ENCODE data around the gene FNDC10.
A peak's percentile ranks its signal among the peaks of the same experiment; 100 is the strongest.

Gene FNDC10

DNA sequence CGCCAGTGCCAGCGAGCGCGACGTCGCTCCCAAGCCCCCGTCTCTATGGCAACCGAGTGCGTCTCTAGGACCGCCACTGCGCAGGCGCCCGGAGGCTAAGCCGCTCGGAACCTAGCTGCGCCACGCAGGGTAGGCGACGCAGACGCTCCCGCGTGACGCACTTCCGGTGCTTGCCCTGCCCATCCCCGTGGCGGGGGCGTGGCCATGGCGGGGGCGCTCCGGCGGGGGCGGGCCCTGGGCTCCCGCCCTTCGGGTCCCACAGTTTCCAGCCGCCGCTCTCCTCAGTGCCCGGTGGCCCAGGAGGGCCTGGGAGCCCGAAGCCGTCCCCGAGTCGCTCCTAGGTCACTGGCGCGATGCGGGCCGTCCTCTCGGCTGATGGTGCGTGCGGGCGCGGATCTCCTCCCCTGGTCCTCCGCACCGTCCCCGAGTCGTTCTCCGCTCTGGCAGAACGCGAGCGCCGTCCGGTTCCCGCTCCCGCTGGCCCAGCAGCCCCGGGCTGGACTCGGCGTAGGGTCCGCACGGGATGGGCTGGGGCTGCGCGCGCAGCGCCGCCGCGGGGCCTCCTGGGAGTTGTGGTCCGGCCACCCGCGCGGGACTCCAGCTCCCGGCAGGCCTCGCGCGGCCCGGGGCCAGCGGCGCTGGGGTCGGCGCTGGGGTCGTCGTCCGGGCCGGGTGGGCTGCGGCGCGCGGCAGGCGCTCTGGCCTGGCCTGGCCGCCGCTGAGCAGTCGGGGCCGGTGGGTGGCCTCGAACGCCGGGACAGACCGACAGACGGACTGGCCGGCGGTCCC, 15.5 kb upstream of the FNDC10 start, which contains the start of gene MIB2:
TSS of gene MIB2 (plus strand) at position 245 of the 789 bp plus-strand sequence. CDS start 7,953 bp downstream, outside the sequence.
- DNase-seq, result peak; percentile 98

DNA sequence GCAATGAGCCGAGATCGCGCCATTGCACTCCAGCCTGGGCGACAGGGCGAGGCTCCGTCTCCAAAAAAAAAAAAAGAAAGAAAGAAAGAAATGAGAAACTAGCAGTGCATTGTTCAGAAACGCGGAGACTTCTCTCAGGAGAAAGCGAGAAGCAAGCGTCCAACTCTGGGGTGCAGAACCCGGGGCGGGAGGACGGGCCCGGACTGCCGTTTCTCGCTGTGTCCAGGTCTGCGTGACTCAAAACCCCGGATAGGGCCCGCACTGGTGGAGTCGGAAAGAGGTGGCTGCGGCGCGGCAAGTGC, 15.0 kb upstream of the FNDC10 start:
- DNase-seq, result no peak

DNA sequence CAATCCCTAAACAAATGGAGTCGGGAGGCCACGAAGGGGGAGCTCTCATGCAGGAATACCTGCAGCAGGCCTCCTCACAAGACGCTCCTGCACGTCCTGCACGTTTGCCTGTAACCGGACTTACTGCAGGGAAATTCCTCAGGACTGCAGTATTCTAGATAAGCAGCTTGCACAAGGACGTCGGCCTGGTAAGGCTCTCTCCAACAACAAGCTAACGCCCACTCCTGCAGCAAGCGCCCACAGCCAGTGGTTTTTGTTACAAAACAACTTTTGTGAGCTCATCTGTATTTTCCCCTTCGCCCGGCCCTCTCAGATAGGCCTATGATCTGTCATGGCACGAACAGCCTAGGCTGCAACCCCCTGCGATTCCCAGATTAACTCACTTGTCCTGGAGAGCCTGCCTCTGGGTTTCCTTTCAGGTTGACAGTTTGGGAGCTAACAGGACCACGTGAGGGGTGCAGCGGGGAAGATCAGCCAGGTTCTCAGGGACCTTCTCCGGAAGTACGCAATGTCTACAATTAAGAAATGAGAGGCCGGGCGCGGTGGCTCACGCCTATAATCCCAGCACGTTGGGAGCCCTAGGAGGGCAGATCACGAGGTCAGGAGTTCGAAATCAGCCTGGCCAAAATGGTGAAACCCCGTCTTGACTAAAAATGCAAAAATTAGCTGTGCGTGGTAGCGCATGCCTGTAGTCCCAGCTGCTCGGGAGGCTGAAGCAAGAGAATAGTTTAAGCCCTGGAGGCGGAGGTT, 14.4 kb upstream of the FNDC10 start:
- DNase-seq, result peak; percentile 71

DNA sequence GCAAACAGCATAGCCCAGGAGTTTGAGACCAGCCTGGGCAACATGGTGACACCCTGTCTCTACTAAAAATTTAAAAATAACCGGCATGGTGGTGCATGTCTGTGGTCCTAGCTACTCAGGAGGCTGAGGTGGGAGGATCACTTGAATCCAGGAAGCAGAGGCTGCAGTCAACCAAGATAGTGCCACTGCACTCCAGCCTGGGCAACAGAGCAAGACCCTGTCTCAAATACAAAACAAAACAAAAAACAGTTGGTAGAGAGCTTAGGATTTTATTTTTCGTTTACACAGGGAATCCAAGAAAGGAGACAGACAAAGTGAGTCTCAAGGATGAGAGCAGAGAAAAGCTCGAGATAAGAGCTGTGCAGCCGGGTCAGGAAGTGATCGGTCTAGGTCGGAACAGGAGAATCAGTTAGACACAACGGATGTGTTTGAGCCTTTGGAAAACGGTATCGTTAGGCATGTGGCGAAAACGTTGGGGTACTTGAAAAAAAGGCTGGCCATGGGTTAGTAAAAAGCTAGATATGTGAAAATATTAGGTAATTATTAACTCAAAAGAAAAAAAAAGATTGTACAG, 13.7 kb upstream of the FNDC10 start:
- DNase-seq, result no peak

DNA sequence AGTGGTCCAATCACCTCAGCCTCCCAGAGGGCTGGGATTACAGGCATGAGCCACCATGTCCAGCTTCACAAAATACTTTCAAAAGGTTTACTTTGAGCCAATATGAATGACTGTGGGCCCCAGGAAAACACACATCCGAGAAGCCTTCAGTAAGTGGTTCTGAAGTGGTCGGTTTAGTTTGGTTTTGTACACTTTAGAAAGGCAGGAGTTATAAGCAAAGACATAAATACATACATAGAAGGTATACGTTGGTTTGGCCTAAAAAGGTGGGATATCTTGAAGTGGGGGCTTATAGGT, 12.1 kb upstream of the FNDC10 start:
- DNase-seq, result no peak

DNA sequence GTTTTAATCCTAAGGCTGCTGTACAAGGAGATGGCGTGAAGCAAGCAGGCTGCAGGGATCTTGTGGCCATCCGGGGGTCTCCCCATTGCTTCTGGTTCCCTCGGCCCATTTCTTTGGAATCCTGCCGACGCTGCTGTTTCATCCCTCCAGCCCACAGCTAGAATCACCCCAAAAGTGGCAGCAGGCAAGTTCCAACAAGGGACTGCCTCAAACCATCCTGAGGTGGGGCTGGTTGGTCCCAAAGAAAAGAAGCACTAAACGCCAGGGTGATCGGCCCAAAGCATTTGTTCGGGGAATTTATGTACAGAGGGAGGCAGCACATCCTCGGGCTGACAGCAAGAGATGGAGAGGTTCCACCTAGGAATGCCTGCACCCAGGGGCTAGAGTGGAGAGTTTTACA, 10.9 kb upstream of the FNDC10 start:
- no peak for DNase-seq

DNA sequence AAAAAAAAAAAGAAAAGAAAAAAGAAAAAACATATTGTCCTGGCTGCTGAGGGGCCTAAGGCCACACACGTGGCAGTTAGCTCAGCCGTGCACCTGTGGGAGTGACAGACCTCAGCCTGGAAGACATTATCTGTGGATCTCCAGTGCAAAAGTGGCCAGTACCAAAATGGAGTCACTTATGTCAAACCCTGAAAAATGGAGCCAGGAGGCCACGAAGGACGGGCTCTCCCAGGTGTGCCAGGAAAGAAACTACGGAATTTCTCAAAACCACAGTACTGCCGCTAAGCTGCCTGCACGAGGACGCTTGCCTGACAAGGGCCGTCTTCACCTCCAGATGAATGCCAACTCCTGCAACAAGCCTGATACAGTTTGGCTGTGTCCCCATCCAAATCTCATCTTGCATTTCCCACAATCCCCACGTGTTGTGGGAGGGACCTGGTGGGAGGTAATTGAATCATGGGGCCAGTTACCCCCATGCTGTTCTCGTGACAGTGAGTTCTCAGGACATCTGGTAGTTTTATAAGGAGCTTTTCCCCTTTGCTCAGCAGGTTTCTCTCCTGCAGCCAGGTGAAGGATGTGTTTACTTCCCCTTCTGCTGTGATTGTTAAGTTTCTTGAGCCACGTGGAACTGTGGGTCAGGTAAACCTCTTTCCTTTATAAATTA, 10.0 kb upstream of the FNDC10 start:
- no peak for DNase-seq

DNA sequence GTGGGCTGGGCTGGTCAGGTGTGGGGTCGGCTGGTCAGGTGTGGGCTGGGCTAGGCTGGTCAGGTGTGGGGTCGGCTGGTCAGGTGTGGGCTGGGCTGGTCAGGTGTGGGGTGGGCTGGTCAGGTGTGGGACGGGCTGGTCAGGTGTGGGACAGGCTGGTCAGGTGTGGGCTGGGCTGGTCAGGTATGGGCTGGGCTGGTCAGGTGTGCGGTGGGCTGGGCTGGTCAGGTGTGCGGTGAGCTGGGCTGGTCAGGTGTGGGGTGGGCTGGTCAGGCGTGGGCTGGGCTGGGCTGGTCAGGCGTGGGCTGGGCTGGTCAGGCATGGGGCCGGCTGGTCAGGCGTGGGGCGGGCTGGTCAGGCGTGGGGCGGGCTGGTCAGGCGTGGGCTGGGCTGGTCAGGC, 6.3 kb upstream of the FNDC10 start:
- no peak for DNase-seq

DNA sequence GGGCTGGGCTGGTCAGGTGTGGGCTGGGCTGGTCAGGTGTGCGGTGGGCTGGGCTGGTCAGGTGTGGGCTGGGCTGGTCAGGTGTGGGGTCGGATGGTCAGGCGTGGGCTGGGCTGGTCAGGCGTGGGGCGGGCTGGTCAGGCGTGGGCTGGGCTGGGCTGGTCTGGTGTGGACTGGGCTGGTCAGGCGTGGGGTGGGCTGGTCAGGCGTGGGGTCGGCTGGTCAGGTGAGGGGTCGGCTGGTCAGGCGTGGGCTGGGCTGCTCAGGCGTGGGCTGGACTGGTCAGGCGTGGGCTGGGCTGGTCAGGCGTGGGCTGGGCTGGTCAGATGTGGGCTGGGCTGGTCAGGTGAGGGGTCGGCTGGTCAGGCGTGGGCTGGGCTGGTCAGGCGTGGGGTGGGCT, 5.8 kb upstream of the FNDC10 start:
- no peak for DNase-seq

DNA sequence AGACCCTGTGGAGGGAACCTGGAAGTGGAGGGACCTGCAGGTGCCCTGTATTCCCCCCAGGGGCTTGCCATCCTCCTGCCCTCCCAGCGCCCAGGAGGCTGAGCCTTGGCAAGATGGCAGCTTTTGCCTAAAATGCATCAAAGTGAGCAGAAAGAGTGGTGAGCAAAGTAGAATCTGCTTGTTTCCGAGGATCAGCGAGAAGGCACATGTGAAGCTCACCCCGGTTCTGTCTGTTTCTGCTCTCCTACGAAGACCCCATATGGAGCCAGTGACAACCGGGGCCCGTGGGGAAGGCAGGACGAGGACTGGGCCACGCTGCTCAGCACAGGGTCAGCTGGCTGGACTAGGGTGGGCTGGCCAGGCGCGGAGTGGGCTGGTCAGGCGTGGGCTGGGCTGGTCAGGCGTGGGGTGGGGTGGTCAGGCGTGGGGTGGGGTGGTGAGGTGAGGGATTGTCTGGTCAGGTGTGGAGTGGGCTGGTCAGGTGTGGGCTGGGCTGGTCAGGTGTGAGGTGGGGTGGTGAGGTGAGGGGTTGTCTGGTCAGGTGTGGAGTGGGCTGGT, 5.2 kb upstream of the FNDC10 start:
- DNase-seq, result no peak

DNA sequence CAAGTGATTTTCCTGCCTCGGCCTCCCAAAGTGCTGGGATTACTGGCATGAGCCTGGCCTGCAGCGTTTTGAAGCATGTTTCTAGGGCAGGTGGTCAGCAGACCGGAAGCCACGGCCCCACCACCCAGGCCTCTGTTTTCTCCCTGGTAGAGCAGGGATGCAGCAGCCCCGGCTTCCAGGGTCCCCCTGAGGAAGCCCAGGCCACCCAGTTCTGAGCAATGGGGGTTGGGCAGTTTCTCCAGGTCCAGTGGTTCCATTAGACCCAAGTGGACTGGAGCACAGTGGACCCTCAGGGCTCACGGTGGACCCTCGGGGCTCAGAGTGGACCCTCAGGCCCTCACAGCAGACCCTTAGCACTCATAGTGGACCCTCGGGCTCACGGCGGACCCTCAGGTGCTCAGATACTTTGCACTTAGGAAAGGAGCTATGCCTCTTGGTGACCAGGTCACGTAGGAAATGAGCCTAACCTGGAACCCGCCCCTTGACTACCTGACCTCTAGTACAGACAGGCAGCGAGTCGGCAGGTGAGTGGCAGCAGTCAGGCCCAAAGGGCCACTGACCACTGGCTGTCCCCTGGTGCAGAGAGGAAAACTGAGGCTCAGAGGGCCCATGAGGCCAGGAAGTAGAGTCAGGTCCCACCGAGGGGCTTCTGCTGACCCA, 4.6 kb upstream of the FNDC10 start:
- no peak for DNase-seq

DNA sequence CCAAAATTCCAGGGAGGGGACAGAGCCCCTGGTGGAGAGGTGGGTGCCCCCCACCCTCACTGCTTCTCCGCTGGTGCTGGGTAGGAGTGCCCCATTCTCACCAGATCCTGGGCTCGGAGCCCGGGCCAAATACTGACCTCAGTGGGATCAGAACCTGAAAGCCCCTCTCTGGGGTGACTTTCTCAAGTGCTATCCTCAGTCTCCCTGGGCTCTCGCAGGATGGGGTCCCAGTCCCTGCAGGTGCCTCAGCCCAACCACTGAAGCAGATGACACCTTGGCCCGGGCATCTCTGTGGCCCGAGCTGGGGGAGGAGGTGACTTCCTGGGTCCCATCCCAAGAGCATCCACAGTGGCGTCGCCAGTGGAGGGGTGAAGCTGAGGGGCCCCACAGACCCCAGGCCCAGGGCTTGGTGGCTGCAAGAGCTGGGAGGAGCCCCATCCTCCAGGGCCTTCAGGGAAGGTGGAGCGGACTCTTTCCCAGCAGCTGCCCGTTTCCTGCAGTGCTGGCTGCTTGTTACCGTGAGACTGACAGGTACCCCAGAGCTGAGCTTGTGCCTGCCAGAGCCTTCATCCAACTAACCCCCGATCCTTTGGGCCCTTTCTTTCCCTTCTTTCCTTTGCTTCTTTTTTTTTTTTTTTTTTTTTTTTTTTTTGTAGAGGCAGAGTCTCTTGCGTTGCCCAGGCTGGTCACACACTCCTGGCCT, 3.9 kb upstream of the FNDC10 start:
- no peak for DNase-seq

DNA sequence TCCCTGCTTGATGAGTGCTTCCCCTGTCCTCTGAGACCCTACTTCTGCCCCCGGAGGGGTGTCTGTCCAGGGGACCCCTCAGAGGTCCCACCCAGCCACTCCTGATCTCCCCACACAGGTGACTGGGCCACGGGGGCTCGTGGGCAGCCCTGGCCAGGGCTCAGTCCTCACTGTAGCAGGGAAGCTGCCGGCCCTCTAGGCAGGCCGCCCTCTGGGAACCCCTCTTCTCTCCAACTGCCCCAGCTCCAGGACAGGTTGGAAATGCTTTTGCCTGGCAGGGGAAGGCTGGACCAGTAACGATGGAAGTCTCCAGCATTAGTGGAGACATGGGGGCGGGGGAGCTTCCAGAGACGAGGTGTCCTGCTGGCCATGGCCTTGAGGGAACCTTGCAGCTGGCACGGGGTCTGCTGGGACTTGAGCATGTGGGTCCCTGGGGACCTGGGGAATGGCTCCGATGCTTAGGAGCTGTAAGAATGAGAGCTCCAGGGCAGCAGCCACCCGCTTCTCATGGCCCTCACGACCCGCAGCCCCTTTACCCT, 3.1 kb upstream of the FNDC10 start:
- no peak for DNase-seq

DNA sequence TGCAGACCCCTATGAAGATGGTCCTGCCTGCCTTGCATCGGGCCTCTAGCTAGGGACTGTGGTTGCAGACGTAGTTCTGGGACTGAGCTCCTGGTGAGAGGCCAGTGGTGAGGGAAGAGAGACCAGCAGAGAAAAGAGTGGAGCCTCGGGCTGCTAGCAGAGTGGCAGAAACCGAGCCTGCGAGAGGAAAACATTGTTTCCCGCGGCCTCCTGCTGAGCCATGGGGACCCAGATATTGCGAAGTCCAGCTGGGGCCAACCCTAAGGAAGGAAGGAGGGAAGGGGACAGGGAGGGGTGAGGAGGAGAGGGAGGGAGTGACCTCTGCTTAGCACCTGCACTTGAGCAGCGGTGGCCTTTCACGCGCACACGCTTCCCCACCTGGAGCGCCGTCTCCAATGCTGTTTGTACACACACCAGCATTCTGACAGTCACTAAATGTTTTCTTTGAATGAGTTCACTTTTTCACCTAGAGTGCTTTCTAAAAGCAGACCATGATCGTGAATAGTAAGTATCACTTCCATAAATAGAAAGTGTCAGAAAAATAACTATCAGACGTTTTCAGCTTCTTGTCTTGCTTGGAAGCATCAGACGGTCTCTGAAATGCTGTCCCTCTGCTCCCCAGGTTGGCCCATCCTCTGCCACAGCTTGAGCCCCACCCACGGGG, 2.5 kb upstream of the FNDC10 start:
- DNase-seq, result no peak

DNA sequence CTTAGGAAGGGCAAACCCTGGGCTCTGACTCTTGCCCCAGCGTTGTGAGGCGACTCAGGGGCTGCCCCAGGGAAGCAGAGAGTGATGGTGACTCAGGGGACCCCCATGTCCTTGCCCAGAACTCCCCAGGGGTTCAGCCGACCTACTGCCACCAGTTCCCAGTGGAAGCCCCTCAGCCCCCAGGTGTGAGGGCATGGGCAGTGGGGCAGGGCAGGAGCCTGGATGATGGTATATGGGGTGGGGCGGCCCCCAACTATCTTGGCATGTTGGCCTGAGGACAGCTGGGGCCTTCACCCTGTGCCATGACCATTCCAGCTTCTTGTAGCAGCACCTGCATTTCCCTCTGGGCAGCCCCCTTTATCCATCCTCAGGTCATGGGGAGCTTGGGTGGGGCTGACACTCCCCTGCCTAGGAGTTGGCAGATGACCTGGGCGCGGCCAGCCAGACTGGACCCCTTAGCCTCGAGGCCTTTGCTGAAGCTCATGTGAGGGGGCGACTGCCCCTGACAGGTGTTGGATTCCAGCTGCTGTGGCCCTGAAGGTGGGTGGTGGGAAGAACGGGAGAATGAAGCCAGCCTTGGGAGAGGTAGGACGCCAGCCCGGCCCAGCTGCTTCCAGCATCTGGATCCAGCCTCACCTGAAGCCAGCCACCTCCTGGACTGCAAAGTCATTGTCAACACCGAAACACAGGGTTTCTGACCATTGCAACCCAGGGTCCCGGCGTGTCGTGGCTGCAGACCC, 1.8 kb upstream of the FNDC10 start:
- no peak for DNase-seq

DNA sequence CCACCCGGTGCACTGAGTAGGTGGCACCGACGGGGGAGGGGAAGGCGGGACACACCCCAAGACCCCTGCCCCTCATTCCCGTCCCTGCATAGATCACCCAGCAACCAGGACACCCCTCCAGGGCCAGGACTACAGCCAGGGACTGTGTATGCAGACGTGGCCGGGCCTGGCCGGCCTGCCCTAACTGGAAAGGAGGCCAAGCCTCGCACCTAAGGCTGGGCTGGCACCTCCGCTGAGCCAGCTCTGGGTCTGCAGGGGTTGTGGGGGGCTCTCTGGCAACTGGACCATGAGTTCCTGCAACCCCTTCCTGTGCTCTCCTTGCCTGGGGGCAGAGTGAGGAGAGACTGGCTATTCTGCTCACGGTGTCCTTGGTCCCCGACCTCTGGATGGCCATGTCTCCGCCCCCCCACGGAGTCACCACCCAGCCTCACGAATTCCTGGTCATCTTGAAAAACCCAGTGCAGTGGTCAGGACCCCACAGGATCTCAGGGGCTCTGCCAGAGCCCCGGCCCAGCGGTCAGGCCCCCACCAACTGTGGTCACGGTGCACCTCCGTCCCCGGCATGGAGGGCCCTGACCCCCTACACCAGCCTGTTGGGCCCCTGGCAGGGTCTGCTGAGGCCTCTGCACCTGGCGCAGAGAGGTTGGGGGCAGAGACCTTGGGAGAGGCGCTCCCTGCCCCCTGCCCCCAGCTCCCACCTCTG, 1.1 kb upstream of the FNDC10 start:
- DNase-seq, result no peak

DNA sequence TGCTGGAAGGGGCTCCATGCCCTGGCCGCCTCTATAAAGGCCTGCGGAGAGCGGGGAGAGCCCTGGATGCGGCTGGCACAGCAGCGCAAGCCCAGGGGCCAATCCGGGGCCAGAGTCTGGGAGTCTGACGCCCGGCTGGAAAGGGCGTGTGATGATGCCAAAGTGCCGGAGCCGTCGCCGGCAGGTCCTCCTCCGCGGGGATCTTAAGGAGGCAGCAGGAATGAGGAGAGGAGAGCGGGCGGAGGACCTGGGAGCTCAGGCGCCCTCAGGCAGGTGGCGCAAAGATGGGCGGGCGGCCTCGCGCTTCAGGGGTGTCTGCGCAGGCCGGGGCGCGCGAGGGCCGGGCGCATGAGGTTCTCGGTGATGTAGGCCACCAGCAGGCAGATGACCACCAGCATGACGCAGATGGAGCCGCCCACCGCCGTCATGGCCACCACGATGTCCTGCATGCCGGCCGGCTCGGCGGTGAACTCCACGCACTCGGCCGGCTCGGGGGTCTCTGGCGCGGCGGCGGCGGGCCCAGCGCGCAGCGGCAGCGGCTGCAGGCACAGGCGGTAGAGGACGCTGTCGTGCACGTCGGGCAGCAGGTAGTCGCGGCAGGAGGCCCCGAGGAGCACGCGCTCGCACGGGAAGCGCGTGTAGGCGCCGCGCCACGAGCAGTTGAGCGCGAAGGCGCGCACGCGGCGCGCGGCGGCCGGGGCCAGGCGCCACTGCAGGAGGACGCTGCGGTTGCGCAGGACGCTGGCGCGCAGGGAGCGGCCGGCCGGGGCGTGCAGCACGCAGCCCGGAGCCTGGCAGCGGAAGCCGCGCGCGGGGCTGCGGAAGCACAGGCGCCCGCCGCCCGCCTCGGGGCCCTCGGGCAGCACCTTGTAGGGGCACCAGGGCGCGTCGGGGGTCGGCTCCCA, 653 bp downstream of the FNDC10 start:
- DNase-seq, result no peak

DNA sequence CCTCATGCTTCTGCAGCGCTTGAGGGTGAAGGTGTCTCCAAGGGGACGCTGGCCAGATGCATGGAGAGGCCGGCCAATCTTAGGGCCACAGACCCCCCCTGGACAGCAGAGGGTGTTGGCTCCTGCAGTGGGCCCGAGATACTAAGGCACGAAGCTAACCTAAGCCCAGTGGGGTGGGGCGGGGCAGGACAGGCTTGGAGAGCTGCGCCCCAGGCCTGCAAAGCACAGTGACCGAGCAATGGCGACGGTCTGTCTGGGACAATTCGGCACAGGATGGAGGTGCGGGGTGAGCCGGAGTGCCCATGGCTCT, 1.3 kb downstream of the FNDC10 start:
- no peak for DNase-seq

DNA sequence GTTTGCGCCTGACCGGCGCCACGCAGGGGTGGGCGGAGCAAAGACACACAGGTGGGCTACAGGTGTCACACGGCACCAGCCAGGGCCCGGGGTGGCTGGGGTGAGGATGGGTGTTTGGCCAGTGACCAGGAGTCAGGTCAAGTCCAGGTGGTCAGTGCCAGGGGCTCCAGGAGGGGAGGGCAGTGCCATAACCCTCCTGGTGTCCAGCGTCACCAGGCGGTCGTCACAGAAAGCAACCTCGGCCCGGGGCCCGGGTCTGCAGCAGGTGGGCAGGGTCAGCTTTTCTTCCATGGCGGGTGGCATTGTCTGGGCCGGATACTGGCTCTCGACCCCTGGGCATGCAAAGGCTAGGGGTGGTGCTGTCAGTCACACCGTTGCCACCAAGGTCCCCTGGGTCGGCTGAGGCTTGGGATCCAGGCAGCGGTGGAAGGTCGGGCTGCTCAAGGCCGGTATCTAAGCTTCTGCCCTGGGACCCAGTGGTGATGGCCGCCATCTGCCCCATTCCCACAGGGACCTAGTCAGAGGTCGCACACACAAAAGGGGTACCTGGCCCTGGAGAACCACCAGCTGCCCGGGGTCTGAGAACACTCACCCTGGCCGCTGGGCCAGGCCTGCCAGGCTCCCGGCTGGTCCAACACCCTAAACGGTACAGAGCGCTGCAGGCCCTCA, 1.8 kb downstream of the FNDC10 start:
- no peak for DNase-seq

All from stimulated activated CD8-positive, alpha-beta memory T cell treated with anti-CD3 and anti-CD28 coated beads, Interleukin-4, amount 100 ng/mL, for 48 hours (primary cell).